GM18870 (cell line): ENCODE data around the gene KMT5B.

ENCODE experiments used
- ATAC-seq: cut with Tn5 transposase; IDR thresholded peaks from one replicate; pipeline ENCODE4 v1.9.1; 2021; ENCODE audit warnings: moderate library complexity; ENCODE audit not compliant: unreplicated experiment

The KMT5B gene

GRCh38 chr11:68189082-68189481 lies 24.0 kb downstream of the KMT5B start:
- ATAC-seq = no peak

- no peak for ATAC-seq
Observed at GRCh38 chr11:68186061-68186460, 27.0 kb downstream of the KMT5B start.

GRCh38 chr11:68181719-68182451 lies 31.2 kb downstream of the KMT5B start:
- ATAC-seq = no peak

- ATAC-seq = no peak
Observed at GRCh38 chr11:68179847-68180246, 33.2 kb downstream of the KMT5B start.

- ATAC-seq = no peak
Observed at GRCh38 chr11:68177877-68178276, 35.2 kb downstream of the KMT5B start.

- no peak for ATAC-seq
Observed at GRCh38 chr11:68173926-68174325, 39.2 kb downstream of the KMT5B start.

GRCh38 chr11:68169442-68169841 lies 43.7 kb downstream of the KMT5B start:
- no peak for ATAC-seq

- no peak for ATAC-seq
Observed at GRCh38 chr11:68168694-68169093, 44.4 kb downstream of the KMT5B start.

GRCh38 chr11:68167474-68167873 lies 45.6 kb downstream of the KMT5B start:
- ATAC-seq = no peak

- ATAC-seq = no peak
Observed at GRCh38 chr11:68166969-68167368, 46.1 kb downstream of the KMT5B start.

- ATAC-seq = no peak
Observed at GRCh38 chr11:68165601-68166000, 47.5 kb downstream of the KMT5B start.

GRCh38 chr11:68164437-68164836 lies 48.7 kb downstream of the KMT5B start:
- no peak for ATAC-seq

- ATAC-seq = no peak
Observed at GRCh38 chr11:68163691-68164090, 49.4 kb downstream of the KMT5B start.

- ATAC-seq = no peak
Observed at GRCh38 chr11:68160100-68160695, 52.9 kb downstream of the KMT5B start.

- ATAC-seq = no peak
Observed at GRCh38 chr11:68159665-68160064, 53.4 kb downstream of the KMT5B start.

- no peak for ATAC-seq
Observed at GRCh38 chr11:68159161-68159560, 53.9 kb downstream of the KMT5B start.

- no peak for ATAC-seq
Observed at GRCh38 chr11:68158580-68158979, 54.5 kb downstream of the KMT5B start.

- ATAC-seq = no peak
Observed at GRCh38 chr11:68153742-68154141, 59.4 kb downstream of the KMT5B start.

GRCh38 chr11:68150037-68150436 lies 63.1 kb downstream of the KMT5B start:
- no peak for ATAC-seq

- ATAC-seq = no peak
Observed at GRCh38 chr11:68149417-68149816, 63.7 kb downstream of the KMT5B start.

GRCh38 chr11:68148879-68149278 lies 64.2 kb downstream of the KMT5B start:
- no peak for ATAC-seq

GRCh38 chr11:68148071-68148805 lies 64.9 kb downstream of the KMT5B start:
- no peak for ATAC-seq
